Astrocyte (in vitro differentiated cells and primary cell): ENCODE measurements around the gene AMIGO1. TPM values are rescaled to one million over a fixed set of nuclear protein-coding genes. Genes with fewer than 3 reads are reported as not detected.
A peak's percentile ranks its signal among the peaks of the same experiment; 100 is the strongest.

Experiments used
- DNase-seq: peaks from one replicate; pipeline ENCODE4 v3.0.0-alpha.2; 2010; ENCODE audit warnings: low read depth
- FAIRE-seq: peaks from 2 replicates; lab custom pipeline; 2011; peaks lifted over from hg19 to GRCh38; lab: Jason Lieb, UNC
- H2AFZ ChIP-seq: 2 replicates; pipeline ENCODE4 v1.6.0; 2012; ENCODE audit warnings: low read depth, low read length, inconsistent platforms
- H3K27ac ChIP-seq: 2 replicates; pipeline ENCODE4 v1.5.1; 2011; ENCODE audit warnings: low read depth, low read length, inconsistent platforms
- H3K27me3 ChIP-seq: 2 replicates; pipeline ENCODE4 v1.6.0; 2011; ENCODE audit warnings: low read length, inconsistent platforms; ENCODE audit not compliant: insufficient read depth
- H3K36me3 ChIP-seq: 2 replicates; pipeline ENCODE4 v1.5.1; 2011; ENCODE audit warnings: low read length, inconsistent platforms; ENCODE audit not compliant: insufficient read depth
- H3K4me1 ChIP-seq: 2 replicates; pipeline ENCODE4 v1.5.1; 2011; ENCODE audit warnings: low read length, inconsistent platforms; ENCODE audit not compliant: insufficient read depth
- H3K4me2 ChIP-seq: 2 replicates; pipeline ENCODE4 v1.6.0; 2012; ENCODE audit warnings: low read length, inconsistent platforms
- H3K4me3 ChIP-seq: 2 replicates; pipeline ENCODE4 v1.5.1; 2011; ENCODE audit warnings: low read depth, mild to moderate bottlenecking, low read length, inconsistent platforms; ENCODE audit not compliant: insufficient read depth
- H3K79me2 ChIP-seq: 2 replicates; pipeline ENCODE4 v1.6.0; 2012; ENCODE audit warnings: mild to moderate bottlenecking, low read length, inconsistent platforms; ENCODE audit not compliant: insufficient read depth
- H3K9ac ChIP-seq: 2 replicates; pipeline ENCODE4 v1.6.0; 2012; ENCODE audit warnings: mild to moderate bottlenecking, low read length, inconsistent platforms
- H3K9me3 ChIP-seq: 2 replicates; pipeline ENCODE4 v1.5.1; 2012; ENCODE audit warnings: low read depth, mild to moderate bottlenecking, low read length, inconsistent platforms; ENCODE audit not compliant: insufficient read depth
- H4K20me1 ChIP-seq: 2 replicates; pipeline ENCODE4 v1.6.0; 2012; ENCODE audit warnings: low read length, inconsistent platforms; ENCODE audit not compliant: insufficient read depth
- H3K27ac Mint-ChIP-seq: one replicate; pipeline ENCODE4 v1.8.0; 2021; ENCODE audit warnings: mild to moderate bottlenecking, mixed read lengths; ENCODE audit not compliant: unreplicated experiment
- H3K27me3 Mint-ChIP-seq: one replicate; pipeline ENCODE4 v1.8.0; 2021; ENCODE audit warnings: low read depth, mixed read lengths; ENCODE audit not compliant: unreplicated experiment
- H3K36me3 Mint-ChIP-seq: one replicate; pipeline ENCODE4 v1.8.0; 2021; ENCODE audit warnings: low read depth, mixed read lengths; ENCODE audit not compliant: unreplicated experiment
- H3K4me1 Mint-ChIP-seq: one replicate; pipeline ENCODE4 v1.8.0; 2021; ENCODE audit warnings: low read depth, mixed read lengths; ENCODE audit not compliant: unreplicated experiment
- H3K4me3 Mint-ChIP-seq: one replicate; pipeline ENCODE4 v1.8.0; 2021; ENCODE audit warnings: mild to moderate bottlenecking, moderate library complexity, mixed read lengths; ENCODE audit not compliant: unreplicated experiment
- H3K9me3 Mint-ChIP-seq: one replicate; pipeline ENCODE4 v1.8.0; 2021; ENCODE audit warnings: mild to moderate bottlenecking, mixed read lengths; ENCODE audit not compliant: unreplicated experiment
- CTCF ChIP-seq: IDR thresholded peaks from 2 replicates; pipeline ENCODE4 v1.5.1; 2011; ENCODE audit warnings: low read depth, mild to moderate bottlenecking, inconsistent platforms, low read length, moderate library complexity; ENCODE audit not compliant: insufficient read depth
- EZH2 ChIP-seq: IDR thresholded peaks from 2 replicates; pipeline ENCODE4 v1.6.1; 2012; ENCODE audit warnings: mild to moderate bottlenecking, low read length, inconsistent platforms; ENCODE audit not compliant: insufficient read depth
- total RNA-seq: library from RNA; stranded (reverse); gene quantifications from 2 replicates; pipeline ENCODE4 v1.2.1, GENCODE V29; 2021

The AMIGO1 gene
- total RNA-seq, 1 donor from 2014 or later: 1.8 TPM

- no peaks in the 10 kb centered on the region for H3K79me2 ChIP-seq
- peaks cover 3% of the 10 kb centered on the region for H3K4me1 ChIP-seq
- H3K36me3 ChIP-seq: no peaks in the 10 kb centered on the region
- H3K4me2 ChIP-seq: no peak overlapping the region
- H3K4me3 Mint-ChIP-seq: peak overlapping the region; percentile 23
- no peaks in the 10 kb centered on the region for H3K9me3 ChIP-seq
- DNase-seq (no peak), FAIRE-seq (no peak)
- no peaks in the 10 kb centered on the region for H3K36me3 Mint-ChIP-seq
- H3K27ac Mint-ChIP-seq: no peak overlapping the region
- no peak overlapping the region for H3K27ac ChIP-seq
- peaks cover 20% of the 10 kb centered on the region for H3K27me3 Mint-ChIP-seq
- H3K9me3 Mint-ChIP-seq: peaks cover 2% of the 10 kb centered on the region
- no peak overlapping the region for H3K9ac ChIP-seq
- H2AFZ ChIP-seq: no peak overlapping the region
- no peaks in the 10 kb centered on the region for H4K20me1 ChIP-seq
- H3K4me1 Mint-ChIP-seq: peaks cover 15% of the 10 kb centered on the region
- H3K4me3 ChIP-seq: no peak overlapping the region
- H3K27me3 ChIP-seq: peaks cover 5% of the 10 kb centered on the region
- TF ChIP-seq EZH2 (no peak), CTCF (no peak)
Observed at GRCh38 chr1:109514846-109515245, 5.3 kb upstream of the AMIGO1 start.

- H3K79me2 ChIP-seq: no peaks in the 10 kb centered on the region
- H3K4me1 ChIP-seq: peaks cover 3% of the 10 kb centered on the region
- no peak overlapping the region for H3K27ac ChIP-seq
- H4K20me1 ChIP-seq: no peaks in the 10 kb centered on the region
- H3K27me3 ChIP-seq: peaks cover 5% of the 10 kb centered on the region
- Mint-ChIP-seq H3K9me3 (peaks cover 4% of the 10 kb centered on the region), H3K27ac (no peak overlapping the region), H3K4me3 (no peak overlapping the region), H3K27me3 (peaks cover 30% of the 10 kb centered on the region), H3K4me1 (peaks cover 15% of the 10 kb centered on the region), H3K36me3 (no peaks in the 10 kb centered on the region)
- H3K9me3 ChIP-seq: no peaks in the 10 kb centered on the region
- no peak overlapping the region for H3K9ac ChIP-seq
- H3K36me3 ChIP-seq: no peaks in the 10 kb centered on the region
- H3K4me3 ChIP-seq: no peak overlapping the region
- FAIRE-seq (no peak), DNase-seq (no peak)
- no peak overlapping the region for H3K4me2 ChIP-seq
- TF ChIP-seq EZH2: no peak
- TF ChIP-seq CTCF: no peak
- no peak overlapping the region for H2AFZ ChIP-seq
Observed at GRCh38 chr1:109513110-109513710, 3.7 kb upstream of the AMIGO1 start.

- Mint-ChIP-seq H3K36me3 (peaks cover 2% of the 10 kb centered on the region), H3K4me3 (peak overlapping the region; percentile 76), H3K4me1 (peaks cover 9% of the 10 kb centered on the region), H3K27ac (peak overlapping the region; percentile 20), H3K27me3 (peaks cover 35% of the 10 kb centered on the region), H3K9me3 (peaks cover 6% of the 10 kb centered on the region)
- Histone ChIP-seq H3K9me3 (no peaks in the 10 kb centered on the region), H3K36me3 (no peaks in the 10 kb centered on the region), H3K27ac (no peak overlapping the region), H3K79me2 (no peaks in the 10 kb centered on the region), H3K4me3 (no peak overlapping the region), H3K27me3 (peaks cover 5% of the 10 kb centered on the region), H3K4me2 (peak overlapping the region; percentile 99), H2AFZ (peak overlapping the region; percentile 69), H3K4me1 (peaks cover 3% of the 10 kb centered on the region), H3K9ac (peak overlapping the region; percentile 74), H4K20me1 (no peaks in the 10 kb centered on the region)
- TF ChIP-seq CTCF: no peak
- no peak for TF ChIP-seq EZH2
- no peak for DNase-seq
- FAIRE-seq: no peak
Observed at GRCh38 chr1:109508873-109509175, 703 bp downstream of the AMIGO1 start.
